HepG2 (cell line): Measurements from ENCODE around the gene KDM4B.

ENCODE experiments used
- PHF8 ChIP-seq: sonication (generic); formaldehyde crosslinking; IDR thresholded peaks from 2 replicates; pipeline ENCODE4 v1.5.0; 2020; ENCODE audit warnings: missing genetic modification reagents
- RBM22 ChIP-seq: fragments of 200-400 bp; formaldehyde crosslinking; optimal IDR thresholded peaks from 2 replicates; pipeline ENCODE3; 2017; ENCODE audit warnings: mild to moderate bottlenecking, low read length, moderate library complexity
- SRF ChIP-seq: IDR thresholded peaks from 2 replicates; pipeline ENCODE4 v1.6.1; 2011; ENCODE audit warnings: mild to moderate bottlenecking, low read depth, low read length, moderate library complexity
- TOPORS ChIP-seq: sonication (generic); formaldehyde crosslinking; IDR thresholded peaks from 2 replicates; pipeline ENCODE4 v1.8.0; 2023; ENCODE audit warnings: mild to moderate bottlenecking, missing genetic modification reagents
- ZNF543 ChIP-seq: sonication (generic); formaldehyde crosslinking; IDR thresholded peaks from 2 replicates; pipeline ENCODE4 v1.4.0; 2020; ENCODE audit warnings: mild to moderate bottlenecking, missing genetic modification reagents
- TF ChIP-seq, protein P1 (sequence below): sonication (generic); formaldehyde crosslinking; IDR thresholded peaks from 2 replicates; pipeline ENCODE4 v1.5.0; 2020; ENCODE audit warnings: mild to moderate bottlenecking, missing genetic modification reagents, moderate library complexity

DNA sequence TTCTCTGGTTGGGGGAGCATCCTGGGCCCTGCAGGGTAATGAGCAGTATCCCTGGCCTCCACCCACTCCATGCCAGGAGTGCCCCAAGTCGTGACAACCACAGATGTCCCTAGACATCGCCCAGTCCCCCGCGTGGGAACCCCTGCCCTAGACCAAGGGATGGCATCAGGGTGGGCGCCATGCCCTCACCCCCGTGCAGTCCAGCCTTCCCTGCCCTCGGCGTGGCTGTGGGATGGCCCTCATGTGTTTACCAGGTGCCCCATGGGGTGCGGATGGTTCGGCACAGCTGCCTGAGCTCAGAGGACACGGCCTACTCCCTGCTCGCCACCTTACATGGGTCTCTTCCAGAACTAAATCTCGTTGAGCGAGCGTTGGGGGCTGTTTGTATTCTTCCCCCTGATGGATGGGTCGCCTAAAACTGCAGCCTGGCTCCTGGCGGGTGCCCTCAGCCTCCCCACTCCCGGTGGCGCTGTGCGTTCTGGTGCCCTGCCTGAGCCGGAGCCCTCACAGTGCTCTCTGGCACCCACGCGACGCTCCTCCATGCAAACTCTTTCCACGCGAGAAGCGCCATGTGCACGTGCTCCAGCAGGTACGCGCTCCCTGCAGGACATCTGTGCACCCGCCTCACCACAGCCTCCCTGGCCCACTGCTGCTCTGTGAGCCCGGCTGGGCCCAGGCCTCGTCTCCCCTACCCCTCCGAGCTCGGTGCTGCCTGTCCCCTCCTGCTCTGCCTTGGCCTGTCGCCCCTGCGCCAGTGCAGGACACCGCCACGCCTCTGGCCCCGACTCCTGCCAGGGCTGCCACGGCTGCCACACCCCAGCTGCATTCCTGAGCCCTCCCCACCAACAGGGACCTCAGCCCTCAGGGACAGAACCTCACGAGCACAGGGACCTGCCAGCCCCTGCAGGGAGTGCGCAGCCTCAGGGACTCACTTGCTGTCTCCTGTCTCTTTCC, 145.0 kb downstream of the KDM4B start:
- TF ChIP-seq RBM22, result peak; percentile 66
- TF ChIP-seq ZNF543 (CRISPR knock-in tag), result no peak
- TF ChIP-seq TOPORS (CRISPR knock-in tag), result no peak
- no peak for TF ChIP-seq SRF
- no peak for TF ChIP-seq PHF8 (CRISPR knock-in tag)
- TF ChIP-seq, protein P1, sequence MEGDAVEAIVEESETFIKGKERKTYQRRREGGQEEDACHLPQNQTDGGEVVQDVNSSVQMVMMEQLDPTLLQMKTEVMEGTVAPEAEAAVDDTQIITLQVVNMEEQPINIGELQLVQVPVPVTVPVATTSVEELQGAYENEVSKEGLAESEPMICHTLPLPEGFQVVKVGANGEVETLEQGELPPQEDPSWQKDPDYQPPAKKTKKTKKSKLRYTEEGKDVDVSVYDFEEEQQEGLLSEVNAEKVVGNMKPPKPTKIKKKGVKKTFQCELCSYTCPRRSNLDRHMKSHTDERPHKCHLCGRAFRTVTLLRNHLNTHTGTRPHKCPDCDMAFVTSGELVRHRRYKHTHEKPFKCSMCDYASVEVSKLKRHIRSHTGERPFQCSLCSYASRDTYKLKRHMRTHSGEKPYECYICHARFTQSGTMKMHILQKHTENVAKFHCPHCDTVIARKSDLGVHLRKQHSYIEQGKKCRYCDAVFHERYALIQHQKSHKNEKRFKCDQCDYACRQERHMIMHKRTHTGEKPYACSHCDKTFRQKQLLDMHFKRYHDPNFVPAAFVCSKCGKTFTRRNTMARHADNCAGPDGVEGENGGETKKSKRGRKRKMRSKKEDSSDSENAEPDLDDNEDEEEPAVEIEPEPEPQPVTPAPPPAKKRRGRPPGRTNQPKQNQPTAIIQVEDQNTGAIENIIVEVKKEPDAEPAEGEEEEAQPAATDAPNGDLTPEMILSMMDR (CRISPR knock-in tag), result no peak
